Large intestine (tissue), 3 donors: ENCODE data around the gene NDUFA1. TPM values are rescaled to one million over a fixed set of nuclear protein-coding genes. Genes with fewer than 3 reads are reported as not detected.
A peak's percentile ranks its signal among the peaks of the same experiment; 100 is the strongest.
"Not testable (repeated sequence)": the region's sequence is repeated elsewhere in the genome, so short reads cannot be mapped to it uniquely, and the experiment has no call there.

Experiments
- DNase-seq, 2 donors: peaks; one replicate each; pipeline versions ENCODE4 v3.0.0 to v3.0.0-alpha.2; 2013
- H3K27ac ChIP-seq: one replicate; pipeline ENCODE4 v1.5.1; 2013; ENCODE audit warnings: low read length
- H3K27me3 ChIP-seq: 2 replicates; pipeline ENCODE4 v1.6.1; 2013; ENCODE audit warnings: low read length; ENCODE audit not compliant: control insufficient read depth, insufficient read depth
- H3K36me3 ChIP-seq: 2 replicates; pipeline ENCODE4 v1.6.1; 2013; ENCODE audit warnings: low read length; ENCODE audit not compliant: control insufficient read depth, insufficient read depth
- H3K4me1 ChIP-seq: one replicate; pipeline ENCODE4 v1.6.1; 2013; ENCODE audit warnings: low read length; ENCODE audit not compliant: control insufficient read depth, insufficient read depth
- H3K4me3 ChIP-seq: one replicate; pipeline ENCODE4 v1.5.1; 2013; ENCODE audit warnings: low read length
- H3K9me3 ChIP-seq: one replicate; pipeline ENCODE4 v1.6.1; 2013; ENCODE audit warnings: mild to moderate bottlenecking, low read depth, low read length, moderate library complexity; ENCODE audit not compliant: control insufficient read depth
- whole genome bisulfite sequencing: methylation state at CpG from one replicate; pipeline ENCODE4 v1.1.5; 2013; ENCODE audit warnings: low lambda C conversion rate; ENCODE audit not compliant: insufficient coverage; 5-methylcytosine and 5-hydroxymethylcytosine counted together
- polyA plus RNA-seq: library from polyadenylated mRNA; unstranded; fragments of 120-200 nt; gene quantifications from one replicate; pipeline ENCODE4 v1.2.1, GENCODE V29; 2013

NDUFA1 gene
- polyA plus RNA-seq, 1 donor: 109 TPM

DNA sequence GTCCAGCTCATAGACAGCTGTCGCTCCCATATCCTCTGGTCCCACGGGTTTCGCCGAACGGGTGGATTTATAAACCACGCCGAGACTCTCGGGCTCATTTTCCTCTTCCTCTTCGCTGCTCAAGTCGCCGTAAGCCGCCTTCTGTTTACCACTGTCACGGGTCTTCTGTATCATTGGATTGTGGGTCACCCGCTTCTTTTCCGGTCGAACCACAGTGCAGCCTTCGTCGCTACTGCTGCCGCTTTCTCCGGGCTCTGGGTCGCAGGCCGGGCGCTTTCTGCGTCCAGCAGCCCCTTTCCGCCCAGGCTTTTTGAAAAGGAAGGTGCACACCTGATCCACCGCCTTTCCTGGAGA lies 410 bp upstream of the NDUFA1 start:
- Histone ChIP-seq H3K27ac (peak overlapping the region; percentile 95), H3K27me3 (no peaks in the 10 kb centered on the region), H3K4me1 (peaks cover 2% of the 10 kb centered on the region), H3K36me3 (peaks cover 5% of the 10 kb centered on the region), H3K4me3 (peak overlapping the region; percentile 85), H3K9me3 (no peaks in the 10 kb centered on the region)
- no peak for DNase-seq
- no CpG with 5 or more reads among the region's 26 CpGs for WGBS

DNA sequence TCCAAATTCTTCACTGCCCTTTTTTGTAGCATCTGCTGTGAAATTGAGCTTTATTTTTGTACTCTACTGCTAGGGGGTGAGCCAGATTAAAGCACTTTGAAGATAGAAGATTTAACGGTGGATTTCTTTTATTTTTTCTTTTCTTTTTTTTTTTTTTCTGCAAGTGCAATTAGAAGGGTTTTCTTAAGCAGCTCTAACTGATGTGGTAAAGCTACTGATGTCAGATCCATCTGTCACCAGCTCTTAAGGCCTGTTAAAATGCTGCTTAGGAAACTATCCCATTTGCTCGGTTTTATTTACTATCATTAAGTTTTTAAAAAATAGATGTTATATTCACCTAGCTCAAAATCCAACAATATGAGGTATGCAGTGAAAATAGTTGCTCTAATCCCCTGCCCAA lies 7.1 kb downstream of the NDUFA1 start:
- H3K27ac ChIP-seq: no peak overlapping the region
- H3K4me3 ChIP-seq: no peak overlapping the region
- DNase-seq: no peak
- peaks cover 7% of the 10 kb centered on the region for H3K36me3 ChIP-seq
- no peaks in the 10 kb centered on the region for H3K4me1 ChIP-seq
- no peaks in the 10 kb centered on the region for H3K9me3 ChIP-seq
- WGBS: 67% methylated on average over 1 of the region's 2 CpGs
- no peaks in the 10 kb centered on the region for H3K27me3 ChIP-seq

DNA sequence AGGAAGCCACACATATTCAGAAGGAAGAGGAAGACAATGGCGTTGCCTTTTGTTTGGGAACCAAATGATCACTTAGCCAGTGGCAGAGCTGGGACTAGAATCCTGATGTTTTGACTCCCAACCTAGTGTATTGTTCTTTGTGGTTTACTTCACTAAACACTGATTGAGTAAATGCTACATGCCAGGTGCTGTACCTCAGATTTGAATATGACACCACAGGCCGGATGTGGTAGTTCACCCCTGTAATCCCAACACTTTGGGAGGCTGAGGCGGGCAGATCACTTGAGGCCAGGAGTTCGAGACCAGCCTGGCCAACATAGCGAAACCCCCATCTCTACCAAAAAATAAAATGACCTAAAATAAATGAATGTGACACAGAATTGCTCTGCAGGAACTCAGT lies 8.4 kb downstream of the NDUFA1 start:
- no peak for DNase-seq
- Histone ChIP-seq H3K36me3 (peaks cover 7% of the 10 kb centered on the region), H3K27ac (no peak overlapping the region), H3K9me3 (no peaks in the 10 kb centered on the region), H3K4me3 (no peak overlapping the region), H3K4me1 (no peaks in the 10 kb centered on the region), H3K27me3 (no peaks in the 10 kb centered on the region)
- no CpG with 5 or more reads among the region's 5 CpGs for WGBS

DNA sequence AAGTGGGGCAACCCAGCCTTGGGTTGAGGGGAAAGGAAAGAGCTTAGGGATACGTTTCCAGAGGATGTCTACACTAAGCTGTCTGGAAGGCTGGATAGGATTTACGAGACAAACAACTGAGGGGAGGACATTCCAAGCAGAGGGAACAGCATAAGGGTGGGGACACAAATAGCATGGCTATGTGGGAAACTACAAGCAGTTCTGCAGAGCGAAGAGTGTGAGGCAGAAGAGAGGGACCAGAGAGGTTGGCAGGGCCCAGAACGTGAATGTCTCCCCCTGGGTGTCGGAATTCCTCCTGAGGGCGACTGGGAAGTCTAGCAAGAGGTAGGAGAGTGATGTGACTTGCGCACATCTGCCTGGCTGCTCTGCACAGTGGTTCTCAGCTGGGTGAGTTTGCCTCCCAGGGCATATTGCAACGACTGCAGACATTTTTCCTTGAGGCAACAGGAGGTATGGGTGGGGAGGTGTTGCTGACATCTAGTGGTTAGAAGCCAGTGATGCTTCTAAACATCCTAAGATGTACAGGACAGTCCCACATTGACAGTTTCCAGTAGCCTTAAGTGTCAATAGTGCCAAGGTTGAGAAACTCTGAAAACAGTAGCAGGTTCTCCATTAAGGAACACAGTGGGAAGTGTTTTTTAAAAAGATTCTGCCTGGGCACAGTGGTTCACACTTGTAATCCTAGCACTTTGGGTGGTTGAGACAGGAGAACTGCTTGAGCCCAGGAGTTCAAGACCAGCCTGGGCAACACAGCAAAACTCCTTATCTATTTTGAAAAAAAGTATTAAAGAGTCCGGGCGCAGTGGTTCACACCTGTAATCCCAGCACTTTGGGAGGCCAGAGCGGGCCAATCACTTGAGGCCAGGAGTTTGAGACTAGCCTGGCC lies 9.2 kb downstream of the NDUFA1 start:
- no peaks in the 10 kb centered on the region for H3K9me3 ChIP-seq
- peak; percentile 28 to 44 for DNase-seq
- H3K4me1 ChIP-seq: no peaks in the 10 kb centered on the region
- 100% methylated on average over 1 of the region's 11 CpGs for WGBS
- peaks cover 2% of the 10 kb centered on the region for H3K36me3 ChIP-seq
- H3K4me3 ChIP-seq: no peak overlapping the region
- H3K27ac ChIP-seq: no peak overlapping the region
- H3K27me3 ChIP-seq: no peaks in the 10 kb centered on the region

DNA sequence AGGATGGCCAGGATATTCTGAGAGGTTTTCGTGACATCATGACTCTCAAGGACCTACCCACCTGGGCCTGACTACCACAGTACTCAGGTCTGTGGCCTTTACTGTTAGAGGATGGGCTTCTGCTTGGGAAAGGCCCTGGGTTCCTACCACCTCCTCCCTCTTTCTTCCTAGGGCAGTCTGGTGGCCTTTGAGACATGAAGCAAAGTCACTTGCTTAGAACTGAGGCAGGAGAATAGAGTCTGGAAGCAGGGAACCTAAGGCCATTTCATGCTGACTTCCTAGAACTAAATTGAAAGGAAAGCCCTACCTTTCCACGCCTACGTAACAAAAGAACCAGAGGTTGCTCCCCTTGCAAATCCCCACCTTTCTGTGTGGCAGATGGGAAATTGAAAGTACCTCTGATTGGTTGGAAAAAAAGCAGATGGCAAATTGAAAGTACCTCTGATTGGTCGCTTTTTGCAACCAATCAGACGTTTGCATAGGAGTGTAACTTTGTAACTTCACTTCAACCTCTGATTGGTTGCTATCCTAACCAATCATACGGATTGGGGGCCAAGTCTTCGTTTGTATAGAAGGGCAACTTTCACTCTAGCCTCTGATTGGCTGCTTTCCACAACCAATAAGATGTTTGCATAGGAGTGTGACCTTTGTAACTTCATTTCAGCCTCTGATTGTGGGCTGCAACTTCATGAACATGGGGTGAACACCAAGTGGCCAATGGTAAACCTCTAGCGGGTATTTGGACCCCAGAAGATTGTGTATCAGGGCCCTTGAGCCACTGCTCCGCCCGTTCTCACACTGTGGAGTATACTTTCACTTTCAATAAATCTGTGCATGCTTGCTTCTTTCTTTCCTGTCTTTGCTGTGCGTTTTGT lies 14.2 kb downstream of the NDUFA1 start:
- no peaks in the 10 kb centered on the region for H3K27me3 ChIP-seq
- no peaks in the 10 kb centered on the region for H3K4me1 ChIP-seq
- no peaks in the 10 kb centered on the region for H3K36me3 ChIP-seq
- H3K27ac ChIP-seq: no peak overlapping the region
- WGBS: no CpG with 5 or more reads among the region's 11 CpGs
- no peak overlapping the region for H3K4me3 ChIP-seq
- DNase-seq: peak in 1 of 2 donors; percentile 7
- H3K9me3 ChIP-seq: no peaks in the 10 kb centered on the region

DNA sequence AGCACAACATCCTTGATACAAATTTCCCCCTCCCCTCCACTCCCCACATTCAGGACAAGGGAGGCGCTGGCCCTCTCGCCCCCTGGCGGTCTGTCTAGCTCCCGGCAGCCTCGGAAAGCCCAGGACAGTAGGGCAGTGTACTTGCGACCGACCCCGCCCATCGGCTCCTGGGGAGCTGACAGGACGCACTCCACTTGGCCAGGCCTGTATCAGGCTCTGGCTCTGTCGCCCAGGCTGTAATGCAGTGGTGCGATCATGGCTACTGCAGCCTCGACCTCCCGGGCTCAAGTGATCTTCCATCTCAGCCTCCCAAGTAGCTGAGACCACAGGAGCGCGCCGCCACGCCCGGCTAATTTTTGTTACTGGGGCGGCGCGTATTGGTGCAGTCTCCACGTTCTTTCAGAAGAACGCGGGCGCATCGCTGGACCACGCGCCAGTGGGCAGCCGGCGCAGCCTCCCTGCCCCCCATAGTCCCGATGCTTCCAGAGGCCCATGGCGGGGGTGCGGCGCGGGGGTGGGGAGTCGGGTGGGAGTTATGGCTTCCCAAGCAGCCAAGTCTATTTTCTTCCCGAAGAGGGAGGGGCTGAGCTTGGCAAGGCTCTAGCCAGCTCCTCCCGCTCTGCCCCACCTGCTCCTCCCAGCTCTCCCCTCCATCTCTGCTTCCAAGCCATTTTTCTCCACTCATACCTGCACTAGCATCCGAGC lies 16.2 kb downstream of the NDUFA1 start:
- peak; percentile 58 to 69 for DNase-seq
- Histone ChIP-seq H3K4me1 (no peaks in the 10 kb centered on the region), H3K9me3 (no peaks in the 10 kb centered on the region), H3K4me3 (peak overlapping the region; percentile 31), H3K27me3 (no peaks in the 10 kb centered on the region), H3K27ac (no peak overlapping the region), H3K36me3 (no peaks in the 10 kb centered on the region)
- no CpG with 5 or more reads among the region's 40 CpGs for WGBS

DNA sequence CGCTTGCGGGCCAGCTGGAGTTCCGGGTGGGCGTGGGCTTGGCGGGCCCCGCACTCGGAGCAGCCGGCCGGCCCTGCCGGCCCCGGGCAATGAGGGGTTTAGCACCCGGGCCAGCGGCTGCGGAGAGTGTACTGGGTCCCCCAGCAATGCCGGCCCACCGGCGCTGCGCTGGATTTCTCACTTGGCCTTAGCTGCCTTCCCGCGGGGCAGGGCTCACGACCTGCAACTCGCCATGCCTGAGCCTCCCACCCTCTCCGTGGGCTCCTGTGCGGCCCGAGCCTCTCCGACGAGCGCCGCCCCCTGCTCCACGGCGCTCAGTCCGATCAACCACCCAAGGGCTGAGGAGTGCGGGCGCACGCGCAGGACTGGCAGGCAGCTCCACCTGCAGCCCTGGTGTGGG lies 19.0 kb downstream of the NDUFA1 start:
- H3K27ac ChIP-seq, H3K36me3 ChIP-seq, H3K4me3 ChIP-seq, H3K27me3 ChIP-seq, H3K4me1 ChIP-seq, H3K9me3 ChIP-seq, DNase-seq: not testable (repeated sequence)
- WGBS: no CpG with 5 or more reads among the region's 36 CpGs

DNA sequence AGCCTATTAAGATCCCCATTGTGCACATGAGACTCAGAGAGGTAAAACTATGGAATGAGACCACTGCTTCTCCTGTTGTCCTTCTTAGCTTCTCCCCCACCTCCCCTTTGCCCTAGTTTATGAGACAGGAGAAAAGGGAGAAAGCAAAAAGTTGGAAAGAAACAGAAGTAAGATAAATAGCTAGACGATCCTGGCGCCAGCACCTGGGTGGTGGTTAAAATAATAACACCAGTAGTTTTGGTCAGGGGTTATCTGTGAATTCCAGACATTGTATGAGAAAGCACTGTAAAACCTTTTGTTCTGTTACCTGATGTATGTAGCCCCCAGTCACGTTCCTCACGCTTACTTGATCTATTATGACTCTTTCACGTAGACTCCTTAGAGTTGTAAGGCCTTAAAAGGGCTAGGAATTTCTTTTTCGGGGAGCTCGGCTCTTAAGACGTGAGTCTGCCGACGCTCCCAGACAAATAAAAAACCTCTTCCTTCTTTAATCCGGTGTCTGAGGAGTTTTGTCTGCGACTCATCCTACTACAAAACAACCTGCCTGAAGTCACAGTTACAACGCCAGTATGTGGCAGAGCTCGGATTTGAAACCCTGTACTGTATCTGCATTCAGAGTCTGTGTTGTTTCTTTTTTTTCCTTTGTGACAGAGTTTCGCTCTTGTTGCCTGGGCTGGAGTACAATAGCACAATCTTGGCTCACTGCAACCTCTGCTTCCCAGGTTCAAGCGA lies 20.5 kb downstream of the NDUFA1 start:
- H3K27ac ChIP-seq, H3K4me1 ChIP-seq, H3K4me3 ChIP-seq, DNase-seq, H3K27me3 ChIP-seq, H3K9me3 ChIP-seq, H3K36me3 ChIP-seq: not testable (repeated sequence)
- 30% methylated on average over 2 of the region's 16 CpGs for WGBS

DNA sequence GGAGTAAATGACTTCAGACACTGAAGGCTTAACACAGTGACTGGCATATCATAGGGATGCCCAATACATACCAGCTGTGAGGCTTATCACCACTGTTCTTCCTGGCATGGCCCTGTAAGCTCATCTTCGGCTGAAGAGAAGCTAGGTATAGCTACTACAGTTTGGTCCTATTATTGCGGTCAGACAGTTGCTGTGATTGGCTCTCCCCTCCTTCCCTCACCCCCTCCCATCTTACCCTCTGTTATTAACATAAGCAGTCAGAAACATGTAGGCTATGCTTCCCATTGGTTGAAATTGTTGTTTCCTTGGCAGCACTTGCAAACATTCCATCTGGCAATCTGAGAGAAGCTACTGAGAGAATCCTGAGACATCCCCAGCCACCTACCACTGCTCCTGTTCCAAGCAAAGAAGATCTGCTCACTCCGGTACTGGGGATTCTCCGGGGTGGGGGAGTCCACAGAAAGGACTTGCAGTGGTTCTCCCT lies 24.3 kb downstream of the NDUFA1 start, which contains the start of gene AKAP14:
Gene AKAP14, plus strand, starts transcription at position 51 of the 484 bp plus-strand sequence. CDS start 7,331 bp downstream, outside the sequence.
- no peaks in the 10 kb centered on the region for H3K36me3 ChIP-seq
- no peak within 1 kb of the TSS for H3K4me3 ChIP-seq
- H3K9me3 ChIP-seq: no peaks in the 10 kb centered on the region
- H3K27ac ChIP-seq: no peak within 1 kb of the TSS
- H3K4me1 ChIP-seq: no peaks in the 10 kb centered on the region
- peak in 1 of 2 donors; percentile 8 for DNase-seq
- no CpG with 5 or more reads among the region's 4 CpGs for WGBS
- no peaks in the 10 kb centered on the region for H3K27me3 ChIP-seq
